Breast epithelium (tissue), 4 donors: ENCODE measurements around the gene STRN4. TPM values are rescaled to one million over a fixed set of nuclear protein-coding genes. Genes with fewer than 3 reads are reported as not detected.
A peak's percentile ranks its signal among the peaks of the same experiment; 100 is the strongest.

Source experiments
- DNase-seq, 2 donors: peaks; one replicate each; pipeline ENCODE4 v3.0.0-alpha.2; 2019; ENCODE audit warnings: low spot score in 2 of 2
- H3K27ac ChIP-seq, 2 donors: fragments of 200-600 bp; sonication (generic) in 1 of 2; one replicate each; pipeline ENCODE4 v1.5.1; 2016 to 2019; ENCODE audit warnings: mild to moderate bottlenecking in 1 of 2
- H3K27me3 ChIP-seq, 2 donors: fragments of 200-600 bp; sonication (generic) in 1 of 2; one replicate each; pipeline versions ENCODE4 v1.5.1 to v1.6.0; 2017 to 2019; ENCODE audit warnings: control low read depth in 1 of 2, mild to moderate bottlenecking in 1 of 2
- H3K36me3 ChIP-seq: fragments of 200-600 bp; one replicate; pipeline ENCODE4 v1.5.1; 2019
- H3K4me1 ChIP-seq, 2 donors: fragments of 200-600 bp; sonication (generic); one replicate each; pipeline ENCODE4 v1.5.1; 2016 to 2019; ENCODE audit warnings: control low read depth in 1 of 2
- H3K4me3 ChIP-seq, 3 donors: fragments of 200-600 bp; sonication (generic); 1 replicate in 2 of 3; 2 replicates in 1 of 3; pipeline ENCODE4 v1.5.1; 2016 to 2019; ENCODE audit warnings: mild to moderate bottlenecking in 3 of 3, moderate library complexity in 2 of 3
- H3K9me3 ChIP-seq, 2 donors: fragments of 200-600 bp; sonication (generic) in 1 of 2; one replicate each; pipeline ENCODE4 v1.5.1; 2016 to 2019; ENCODE audit warnings: control low read depth in 1 of 2
- CTCF ChIP-seq, 3 donors: fragments of 450-650 bp; IDR thresholded peaks; one replicate each; pipeline ENCODE4 v1.5.1; 2016 to 2017; ENCODE audit warnings: antibody characterized with exemption in 3 of 3, mild to moderate bottlenecking in 3 of 3, moderate library complexity in 3 of 3
- POLR2A ChIP-seq: fragments of 450-650 bp; IDR thresholded peaks from one replicate; pipeline ENCODE4 v1.6.1; 2016; ENCODE audit warnings: antibody characterized with exemption, mild to moderate bottlenecking, moderate library complexity
- POLR2AphosphoS5 ChIP-seq, 3 donors: sonication (generic); formaldehyde crosslinking; IDR thresholded peaks; one replicate each; pipeline ENCODE4 v1.6.1; 2017; ENCODE audit warnings: antibody characterized with exemption in 3 of 3
- intact Hi-C: fragments of 100-400 bp; cut with DNase I; formaldehyde crosslinking; loops from one replicate; pipeline ENCODE4 v1.15.1; 2023; ENCODE audit warnings: low total_unique reads
- total RNA-seq, 3 donors: library from RNA; depleted of rRNA; stranded (reverse); fragments of >200 nt; gene quantifications; one replicate each; pipeline ENCODE4 v1.1.0, GENCODE V29; 2016

The STRN4 gene
- total RNA-seq, 3 donors from 2014 or later, result 45.0 to 57.0 (median 53.7) TPM

GRCh38 chr19:46726551-46726950, 19.7 kb downstream of the STRN4 start:
- H3K9me3 ChIP-seq, result no peaks in the 10 kb centered on the region
- no peak overlapping the region for H3K4me3 ChIP-seq
- no peak for TF ChIP-seq POLR2A
- no peak for TF ChIP-seq CTCF (IDR thresholded peaks at IDR 0.05)
- no peak for TF ChIP-seq POLR2AphosphoS5 (IDR thresholded peaks at IDR 0.05)
- peaks cover 4% of the 10 kb centered on the region for H3K36me3 ChIP-seq
- no peaks in the 10 kb centered on the region for H3K27me3 ChIP-seq
- DNase-seq, result no peak
- intact Hi-C loops, result no loop called here
- peak overlapping the region in 1 of 2 donors; percentile 38 for H3K27ac ChIP-seq
- H3K4me1 ChIP-seq, result no peaks in the 10 kb centered on the region

GRCh38 chr19:46725859-46726393, 20.3 kb downstream of the STRN4 start:
- Histone ChIP-seq H3K4me3 (no peak overlapping the region), H3K27ac (no peak overlapping the region), H3K27me3 (no peaks in the 10 kb centered on the region), H3K9me3 (no peaks in the 10 kb centered on the region), H3K4me1 (no peaks in the 10 kb centered on the region), H3K36me3 (peaks cover 4% of the 10 kb centered on the region)
- DNase-seq, result no peak
- TF ChIP-seq CTCF (IDR thresholded peaks at IDR 0.05) (no peak), POLR2AphosphoS5 (IDR thresholded peaks at IDR 0.05) (no peak), POLR2A (no peak)
- intact Hi-C loops, result no loop called here

GRCh38 chr19:46725036-46725820, 21.0 kb downstream of the STRN4 start:
- no peak for DNase-seq
- TF ChIP-seq POLR2A (no peak), POLR2AphosphoS5 (IDR thresholded peaks at IDR 0.05) (no peak), CTCF (IDR thresholded peaks at IDR 0.05) (no peak)
- no peaks in the 10 kb centered on the region for H3K36me3 ChIP-seq
- no peaks in the 10 kb centered on the region for H3K9me3 ChIP-seq
- intact Hi-C loops, result no loop called here
- H3K4me3 ChIP-seq, result no peak overlapping the region
- H3K27me3 ChIP-seq, result no peaks in the 10 kb centered on the region
- H3K27ac ChIP-seq, result no peak overlapping the region
- no peaks in the 10 kb centered on the region for H3K4me1 ChIP-seq

GRCh38 chr19:46724468-46724867, 21.8 kb downstream of the STRN4 start:
- no peak for TF ChIP-seq CTCF (IDR thresholded peaks at IDR 0.05)
- no peak for TF ChIP-seq POLR2A
- no peak for TF ChIP-seq POLR2AphosphoS5 (IDR thresholded peaks at IDR 0.05)
- Histone ChIP-seq H3K4me1 (no peaks in the 10 kb centered on the region), H3K27me3 (no peaks in the 10 kb centered on the region), H3K4me3 (no peak overlapping the region), H3K27ac (no peak overlapping the region), H3K36me3 (no peaks in the 10 kb centered on the region), H3K9me3 (no peaks in the 10 kb centered on the region)
- intact Hi-C loops, result no loop called here
- DNase-seq, result no peak

- no peak for DNase-seq
- Histone ChIP-seq H3K4me1 (no peaks in the 10 kb centered on the region), H3K36me3 (no peaks in the 10 kb centered on the region), H3K27ac (peak overlapping the region in 1 of 2 donors; percentile 12), H3K4me3 (no peak overlapping the region), H3K27me3 (no peaks in the 10 kb centered on the region), H3K9me3 (no peaks in the 10 kb centered on the region)
- intact Hi-C loops, result no loop called here
- TF ChIP-seq CTCF (IDR thresholded peaks at IDR 0.05), result no peak
- no peak for TF ChIP-seq POLR2A
- TF ChIP-seq POLR2AphosphoS5 (IDR thresholded peaks at IDR 0.05), result no peak
Measured at GRCh38 chr19:46723471-46723870, 22.8 kb downstream of the STRN4 start.
